Daoy (cell line): ENCODE measurements around the gene RBM10. TPM values are rescaled to one million over a fixed set of nuclear protein-coding genes. Genes with fewer than 3 reads are reported as not detected.

ENCODE experiments used
- DNase-seq: peaks from one replicate; pipeline ENCODE4 v3.0.0-alpha.2; 2015; ENCODE audit warnings: low read depth
- total RNA-seq: library from RNA; depleted of rRNA; stranded (reverse); fragments of >200 nt; shearing (Covaris generic); gene quantifications from 2 replicates; pipeline ENCODE4 v1.2.3, GENCODE V29; 2014

RBM10 gene
- total RNA-seq, 1 experiment from 2014 or later = 60.9 TPM

GRCh38 chrX:47218280-47218919 is 73.4 kb downstream of the RBM10 start, which contains the start of gene CDK16:
Gene CDK16 (plus strand): TSS chrX:47218681. CDS start chrX:47223558, 4,877 bp downstream.
- DNase-seq = peak; percentile 81

DNA sequence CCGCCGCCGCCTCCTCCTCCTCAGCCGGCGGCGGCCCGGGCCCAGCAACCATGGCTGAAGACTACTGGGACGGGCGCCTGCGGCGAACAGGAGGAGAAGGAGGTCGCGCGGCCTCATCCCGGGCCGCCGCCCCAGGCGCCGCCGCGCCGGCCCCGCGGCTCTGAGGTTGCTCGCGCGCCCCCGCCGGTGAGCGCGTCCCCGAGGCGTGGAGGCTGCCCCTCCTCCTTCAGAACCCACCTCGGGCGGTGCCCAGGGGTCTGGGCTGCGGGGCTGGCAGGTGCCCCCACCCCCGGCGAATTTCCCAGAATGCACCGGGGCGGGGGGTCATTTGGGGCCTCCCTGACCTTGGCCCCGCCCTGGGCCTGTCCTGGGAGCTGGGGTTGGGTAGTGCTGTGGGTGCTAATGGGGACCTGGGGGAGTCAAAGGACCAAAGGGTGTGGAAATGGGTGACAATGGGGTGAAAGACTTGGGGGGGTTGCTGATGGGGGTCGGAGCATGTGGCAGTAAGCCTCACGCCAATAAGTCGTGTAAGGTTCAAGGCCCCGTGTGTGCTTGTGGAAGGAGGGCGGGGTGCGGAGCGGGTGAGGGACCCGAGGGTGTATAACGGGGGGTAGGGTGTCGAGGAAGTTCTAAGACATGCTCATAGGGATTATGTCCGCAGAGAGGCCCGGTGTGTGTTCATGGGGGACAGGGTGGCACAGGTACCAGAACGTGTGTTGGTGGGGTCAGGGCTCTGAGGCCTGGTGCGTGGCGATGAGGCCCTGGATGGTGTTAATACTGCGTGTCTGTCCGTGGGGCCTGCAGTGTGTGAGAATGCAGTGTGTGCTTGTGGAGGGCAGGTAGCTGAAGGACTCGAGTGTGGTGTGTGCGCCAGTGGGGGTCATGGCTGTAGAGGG is 74.1 kb downstream of the RBM10 start:
- DNase-seq = peak; percentile 10

- no peak for DNase-seq
These were observed 76.7 kb downstream of the RBM10 start for GRCh38 chrX:47221756-47222155.

GRCh38 chrX:47222751-47223350 is 77.8 kb downstream of the RBM10 start:
- DNase-seq = no peak

- no peak for DNase-seq
These were observed 78.6 kb downstream of the RBM10 start for GRCh38 chrX:47223476-47224250.

DNA sequence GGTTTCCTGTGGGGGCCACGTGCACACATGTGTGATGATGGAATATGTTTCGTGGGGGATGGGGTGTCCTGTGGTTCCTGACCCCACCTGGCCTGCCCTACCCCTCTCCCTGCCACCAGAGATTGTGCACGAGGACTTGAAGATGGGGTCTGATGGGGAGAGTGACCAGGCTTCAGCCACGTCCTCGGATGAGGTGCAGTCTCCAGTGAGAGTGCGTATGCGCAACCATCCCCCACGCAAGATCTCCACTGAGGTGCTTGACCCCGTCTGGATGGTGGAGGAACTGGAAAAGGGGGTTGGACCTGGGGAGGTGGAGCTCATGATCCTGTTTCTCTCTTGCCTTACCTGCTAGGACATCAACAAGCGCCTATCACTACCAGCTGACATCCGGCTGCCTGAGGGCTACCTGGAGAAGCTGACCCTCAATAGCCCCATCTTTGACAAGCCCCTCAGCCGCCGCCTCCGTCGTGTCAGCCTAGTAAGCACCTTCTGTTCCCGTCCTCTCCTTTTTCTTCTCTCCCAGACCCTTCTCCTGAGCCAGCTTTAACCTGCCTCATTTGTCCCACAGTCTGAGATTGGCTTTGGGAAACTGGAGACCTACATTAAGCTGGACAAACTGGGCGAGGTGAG is 79.4 kb downstream of the RBM10 start:
- no peak for DNase-seq

DNA sequence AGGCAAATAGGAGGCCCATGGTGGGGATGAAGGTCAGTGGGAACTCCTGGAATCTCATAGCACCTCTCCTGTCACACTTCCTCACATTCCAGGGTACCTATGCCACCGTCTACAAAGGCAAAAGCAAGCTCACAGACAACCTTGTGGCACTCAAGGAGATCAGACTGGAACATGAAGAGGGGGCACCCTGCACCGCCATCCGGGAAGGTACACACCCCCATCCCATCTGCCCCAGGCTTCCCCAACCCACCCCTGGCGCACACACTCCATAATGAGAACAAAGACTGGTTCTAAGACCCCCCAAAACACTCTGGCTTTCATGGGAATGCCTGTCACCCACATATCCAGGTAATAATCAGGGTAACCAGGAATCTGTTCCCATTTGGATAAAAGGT is 79.9 kb downstream of the RBM10 start:
- no peak for DNase-seq

GRCh38 chrX:47226071-47226470 is 81.0 kb downstream of the RBM10 start:
- no peak for DNase-seq

GRCh38 chrX:47226531-47227333 is 81.7 kb downstream of the RBM10 start:
- no peak for DNase-seq

GRCh38 chrX:47227334-47227583 is 82.2 kb downstream of the RBM10 start:
- no peak for DNase-seq

DNA sequence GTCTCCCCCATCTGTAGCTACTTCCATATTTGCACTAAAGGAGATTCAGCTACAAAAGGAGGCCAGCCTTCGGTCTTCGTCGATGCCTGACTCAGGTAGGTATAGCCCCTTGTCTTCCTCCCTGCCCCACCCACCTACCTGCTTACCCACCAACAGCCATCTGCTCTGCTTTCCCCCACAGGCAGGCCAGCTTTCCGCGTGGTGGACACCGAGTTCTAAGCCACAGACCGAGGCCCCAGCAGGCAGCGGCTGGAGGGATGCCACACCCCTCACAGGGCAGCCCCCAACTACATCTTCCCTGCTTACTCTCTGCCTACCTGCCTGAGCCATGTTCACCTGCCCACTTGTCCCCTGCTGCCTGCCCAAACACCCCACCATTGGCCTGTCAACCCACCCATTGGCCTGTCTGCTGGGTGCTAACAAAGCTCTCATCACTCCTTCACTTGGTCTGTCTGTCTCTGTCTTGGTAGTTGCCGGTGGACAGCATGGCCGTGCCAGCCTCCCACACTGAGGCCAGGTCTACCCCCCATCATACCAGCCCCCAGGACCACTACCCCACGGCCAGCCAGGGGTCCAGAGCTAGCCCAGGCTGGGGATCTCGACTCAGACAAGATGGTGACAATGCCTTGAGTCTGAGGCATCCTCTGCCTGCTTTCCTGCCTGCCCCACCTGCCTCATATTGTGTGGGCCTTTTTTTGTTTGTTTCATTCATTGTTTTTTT is 83.7 kb downstream of the RBM10 start:
- DNase-seq = no peak

DNA sequence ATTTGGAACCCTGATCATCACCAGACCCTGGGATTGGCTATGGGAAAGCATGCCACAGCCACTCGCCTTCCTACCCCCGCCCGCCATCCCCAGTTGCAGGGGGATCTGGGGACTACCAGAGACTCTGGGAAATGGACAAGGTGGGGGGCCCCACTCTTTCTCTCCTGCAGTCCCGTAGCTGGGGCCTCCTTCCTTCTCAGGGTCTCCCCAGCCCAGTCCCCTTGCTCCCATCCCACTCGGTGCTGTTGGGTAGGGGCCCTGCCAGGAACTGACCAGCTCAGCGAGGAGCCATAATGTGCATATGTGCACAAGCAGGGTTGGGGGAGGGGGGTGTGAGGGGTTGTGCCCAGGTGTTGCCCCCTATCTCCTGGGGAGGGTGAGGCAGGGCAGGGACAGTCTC is 84.4 kb downstream of the RBM10 start:
- DNase-seq = no peak

- no peak for DNase-seq
These were observed 85.3 kb downstream of the RBM10 start for GRCh38 chrX:47230136-47230868.

DNA sequence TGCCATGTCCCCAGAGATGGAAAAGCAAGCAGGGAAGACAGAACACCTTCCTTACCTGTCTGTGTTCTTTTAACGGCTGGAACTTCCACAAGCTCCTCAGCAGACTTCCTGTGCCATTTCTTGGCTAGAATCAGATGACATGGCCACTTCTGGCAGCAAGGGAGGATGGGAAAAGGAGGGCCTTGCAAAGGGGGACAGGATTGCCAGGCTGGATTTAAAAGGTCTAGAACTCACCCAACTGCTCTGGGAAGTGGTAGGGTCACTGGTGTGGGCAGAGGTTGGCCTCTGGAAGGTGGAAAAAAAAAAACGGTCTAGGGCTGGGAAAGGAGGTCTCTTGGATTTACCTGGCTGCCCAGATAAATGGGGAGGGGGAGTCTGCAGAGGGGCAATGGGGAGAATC is 86.1 kb downstream of the RBM10 start:
- no peak for DNase-seq

- no peak for DNase-seq
These were observed 87.3 kb downstream of the RBM10 start for GRCh38 chrX:47232197-47232802.

- DNase-seq = peak; percentile 59
These were observed 87.8 kb downstream of the RBM10 start, which contains the start of gene USP11 for GRCh38 chrX:47232803-47233332. Gene USP11 (plus strand): TSS chrX:47233009. CDS start chrX:47233044, 35 bp downstream.

DNA sequence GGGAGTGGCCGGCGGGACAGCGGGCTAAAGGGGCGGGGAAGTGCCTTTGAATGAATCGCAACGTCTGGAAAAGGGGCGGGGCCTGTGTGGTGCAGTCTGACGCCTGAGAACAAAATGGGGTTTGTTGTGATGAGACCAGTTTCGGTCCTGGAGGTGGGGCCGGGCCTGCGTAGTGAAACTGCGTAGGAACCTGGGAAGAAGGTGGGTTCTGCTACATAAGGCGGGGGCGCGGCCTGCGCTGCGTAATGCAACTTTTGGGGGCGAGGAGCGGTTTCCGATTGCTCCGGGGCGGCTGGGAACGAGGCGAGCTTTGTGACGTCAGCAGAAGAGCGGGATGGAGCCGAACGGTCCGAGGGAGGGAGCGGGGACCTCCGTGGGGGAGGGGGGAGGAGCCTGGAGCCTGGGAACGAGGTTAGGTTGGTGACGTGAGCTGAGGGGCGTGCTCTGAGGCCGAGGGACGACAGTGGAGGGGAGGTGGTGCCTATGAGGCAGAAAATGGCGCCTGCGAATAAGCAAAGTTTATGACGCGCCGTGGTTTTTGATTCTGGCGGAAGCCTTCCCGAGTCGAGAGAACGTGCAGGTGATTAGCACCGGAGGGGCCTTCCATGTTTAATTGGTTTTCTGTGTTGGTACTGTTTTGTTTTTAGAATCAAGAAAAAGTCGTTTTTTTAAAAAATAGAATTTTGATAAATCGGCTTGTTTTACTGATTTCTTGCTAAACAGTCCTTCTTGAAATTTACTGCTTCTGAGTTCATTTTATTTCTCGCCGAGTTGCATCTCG is 88.5 kb downstream of the RBM10 start:
- DNase-seq = peak; percentile 91

- DNase-seq = no peak
These were observed 89.6 kb downstream of the RBM10 start for GRCh38 chrX:47234583-47234982.
